HepG2 (cell line): ENCODE measurements around the gene ITGAV. TPM values are rescaled to one million over a fixed set of nuclear protein-coding genes. Genes with fewer than 3 reads are reported as not detected.
A peak's percentile ranks its signal among the peaks of the same experiment; 100 is the strongest.

Experiments
- HDAC2 ChIP-seq: sonication (generic); formaldehyde crosslinking; IDR thresholded peaks from 2 replicates; pipeline ENCODE4 v1.4.0; 2020; ENCODE audit warnings: missing genetic modification reagents
- IKZF1 ChIP-seq: fragments of 450-650 bp; IDR thresholded peaks from 2 replicates; pipeline ENCODE4 v1.7.1; 2016
- PRPF4 ChIP-seq: fragments of 200-400 bp; formaldehyde crosslinking; IDR thresholded peaks from 2 replicates; pipeline ENCODE4 v1.6.1; 2016; ENCODE audit warnings: low read length, low read depth; ENCODE audit not compliant: poor library complexity, severe bottlenecking
- SP4 ChIP-seq: sonication (generic); formaldehyde crosslinking; IDR thresholded peaks from 2 replicates; pipeline ENCODE4 v1.8.1; 2023; ENCODE audit warnings: mild to moderate bottlenecking, missing genetic modification reagents
- TOPORS ChIP-seq: sonication (generic); formaldehyde crosslinking; IDR thresholded peaks from 2 replicates; pipeline ENCODE4 v1.8.0; 2023; ENCODE audit warnings: mild to moderate bottlenecking, missing genetic modification reagents
- ZBTB44 ChIP-seq: sonication (generic); formaldehyde crosslinking; IDR thresholded peaks from 2 replicates; pipeline ENCODE4 v1.4.0; 2020; ENCODE audit warnings: missing genetic modification reagents
- ZEB1 ChIP-seq: IDR thresholded peaks from 2 replicates; pipeline ENCODE4 v1.6.1; 2012; ENCODE audit warnings: mild to moderate bottlenecking, low read depth, inconsistent platforms; ENCODE audit not compliant: insufficient replicate concordance
- ZNF143 ChIP-seq: sonication (generic); formaldehyde crosslinking; IDR thresholded peaks from 2 replicates; pipeline ENCODE4 v1.4.0; 2020; ENCODE audit warnings: missing genetic modification reagents
- ZNF235 ChIP-seq: sonication (generic); formaldehyde crosslinking; IDR thresholded peaks from 2 replicates; pipeline ENCODE4 v1.8.1; 2023; ENCODE audit warnings: mild to moderate bottlenecking, missing genetic modification reagents, borderline replicate concordance
- ZNF292 ChIP-seq: sonication (generic); formaldehyde crosslinking; IDR thresholded peaks from 2 replicates; pipeline ENCODE4 v1.8.1; 2022; ENCODE audit warnings: mild to moderate bottlenecking, low read depth, missing genetic modification reagents, borderline replicate concordance
- ZNF318 ChIP-seq: sonication (generic); formaldehyde crosslinking; IDR thresholded peaks from 2 replicates; pipeline ENCODE4 v1.4.0; 2020; ENCODE audit warnings: mild to moderate bottlenecking, missing genetic modification reagents
- ZNF333 ChIP-seq: sonication (generic); formaldehyde crosslinking; IDR thresholded peaks from 2 replicates; pipeline ENCODE4 v1.4.0; 2020; ENCODE audit warnings: mild to moderate bottlenecking, missing genetic modification reagents, borderline replicate concordance
- ZNF431 ChIP-seq: sonication (generic); formaldehyde crosslinking; IDR thresholded peaks from 2 replicates; pipeline ENCODE4 v1.9.0; 2022; ENCODE audit warnings: missing genetic modification reagents, low read depth, mild to moderate bottlenecking, borderline replicate concordance
- ZNF510 ChIP-seq: sonication (generic); formaldehyde crosslinking; IDR thresholded peaks from 2 replicates; pipeline ENCODE4 v1.4.0; 2020; ENCODE audit warnings: low read depth, mild to moderate bottlenecking, missing genetic modification reagents
- ZNF562 ChIP-seq: sonication (generic); formaldehyde crosslinking; IDR thresholded peaks from 2 replicates; pipeline ENCODE4 v1.8.0; 2022; ENCODE audit warnings: missing genetic modification reagents, borderline replicate concordance
- ZNF841 ChIP-seq: sonication (generic); formaldehyde crosslinking; IDR thresholded peaks from 2 replicates; pipeline ENCODE4 v1.8.1; 2023; ENCODE audit warnings: missing genetic modification reagents, borderline replicate concordance
- ZSCAN29 ChIP-seq: sonication (generic); formaldehyde crosslinking; conservative IDR thresholded peaks from 2 replicates; pipeline ENCODE4 v1.4.0; 2020; ENCODE audit warnings: mild to moderate bottlenecking, missing genetic modification reagents
- ZXDC ChIP-seq: sonication (generic); formaldehyde crosslinking; IDR thresholded peaks from 2 replicates; pipeline ENCODE4 v1.5.0; 2020; ENCODE audit warnings: mild to moderate bottlenecking, missing genetic modification reagents
- polyA plus RNA-seq, 8 experiments: library from polyadenylated mRNA; depleted of rRNA in 3 of 8; stranded (reverse) in 7 of 8; unstranded in 1 of 8; fragments of >200 nt; fragmentation: Illumina TruSeq in 4 of 8; extraction: Trizol in 4 of 8; gene quantifications; 2 replicates each; pipeline versions ENCODE4 v1.2.1 to v1.2.3, GENCODE V29; 2011 to 2016; ENCODE audit warnings: low read depth in 4 of 8, missing spikeins in 1 of 8, mixed read lengths in 1 of 8; ENCODE audit not compliant: insufficient read depth in 1 of 8
- total RNA-seq, 5 experiments: library from RNA; depleted of rRNA; stranded (reverse); fragments of >200 nt; fragmentation: Illumina TruSeq; extraction: Trizol; gene quantifications; 2 replicates each; pipeline ENCODE4 v1.2.3, GENCODE V29; 2016; ENCODE audit warnings: low read depth in 1 of 5

ITGAV gene
- total and polyA plus RNA-seq, 2 of the 13 experiments (the other 11 are each of a cell fraction or from before 2014, with no cell fraction given), result 59.1 to 60.4 TPM

GRCh38 chr2:186590350-186590758 is 498 bp downstream of the ITGAV start (continued):
- no peak; the same call in 1 of the 2 replicates for TF ChIP-seq ZNF318 (CRISPR knock-in tag)
- 0 out of 2 replicates have a peak, but pooled peaks have one; percentile 54 for TF ChIP-seq ZNF562 (CRISPR knock-in tag)
- no peak for TF ChIP-seq ZNF292
- TF ChIP-seq IKZF1, result no peak
- 0 out of 2 replicates have a peak, but pooled peaks have one; percentile 69 for TF ChIP-seq ZNF841 (CRISPR knock-in tag)
- TF ChIP-seq ZXDC (CRISPR knock-in tag), result no peak
- TF ChIP-seq ZNF143 (CRISPR knock-in tag), result no peak
- 0 out of 2 replicates have a peak, but pooled peaks have one; percentile 5 for TF ChIP-seq TOPORS (CRISPR knock-in tag)
- peak; percentile 9; the same call in 1 of the 2 replicates for TF ChIP-seq ZNF510
- TF ChIP-seq ZBTB44 (CRISPR knock-in tag), result no peak; the same call in 1 of the 2 replicates
- TF ChIP-seq SP4 (CRISPR knock-in tag), result peak; percentile 17; the same call in 1 of the 2 replicates
- peak; percentile 4; the same call in 1 of the 2 replicates for TF ChIP-seq ZNF333 (CRISPR knock-in tag)
- TF ChIP-seq ZNF235 (CRISPR knock-in tag), result 0 out of 2 replicates have a peak, but pooled peaks have one; percentile 21
- TF ChIP-seq HDAC2 (CRISPR knock-in tag), result no peak
- TF ChIP-seq ZEB1, result peak; percentile 42
- peak; percentile 74 for TF ChIP-seq PRPF4
- 0 out of 2 replicates have a peak, but pooled peaks have one; percentile 7 for TF ChIP-seq ZNF431 (CRISPR knock-in tag)
- no peak for TF ChIP-seq ZSCAN29 (CRISPR knock-in tag)
